HEK293 (cell line): ENCODE measurements around the gene NR1H2.
A peak's percentile ranks its signal among the peaks of the same experiment; 100 is the strongest.

Experiments
- CTCF ChIA-PET: fragments of 350-600 bp; formaldehyde crosslinking; extraction: SDS; loops from one replicate; lab custom pipeline; 2021; ENCODE audit warnings: antibody characterized with exemption; lab: Yijun Ruan, JAX
- POLR2A ChIA-PET: fragments of 300-600 bp; formaldehyde crosslinking; extraction: SDS; loops from one replicate; lab custom pipeline; 2020; ENCODE audit warnings: antibody characterized with exemption, inconsistent platforms; lab: Yijun Ruan, JAX
- H3K27ac ChIP-seq: fragments of 200-500 bp; sonication (Bioruptor generic); 2 replicates; pipeline ENCODE4 v1.5.1; 2014; ENCODE audit warnings: low read depth, low read length, control low read depth, inconsistent platforms; ENCODE audit errors: extremely low read depth
- H3K36me3 ChIP-seq, 2 experiments: fragments of 200-500 bp in 1 of 2; sonication (Bioruptor generic) in 1 of 2; 1 replicate in 1 of 2; 2 replicates in 1 of 2; pipeline ENCODE4 v1.5.1; 2014 to 2017; ENCODE audit warnings: inconsistent platforms in 2 of 2, low read length in 2 of 2; ENCODE audit not compliant: control insufficient read depth in 2 of 2, insufficient read depth in 1 of 2
- H3K4me1 ChIP-seq: fragments of 200-500 bp; sonication (Bioruptor generic); 2 replicates; pipeline ENCODE4 v1.5.1; 2014; ENCODE audit warnings: mild to moderate bottlenecking, low read length, inconsistent platforms; ENCODE audit not compliant: control insufficient read depth, insufficient read depth
- H3K4me3 ChIP-seq: 2 replicates; pipeline ENCODE4 v1.5.1; 2011; ENCODE audit warnings: low read depth, mild to moderate bottlenecking, control low read depth, low read length, moderate library complexity
- H3K9me3 ChIP-seq: fragments of 200-500 bp; sonication (Bioruptor generic); 2 replicates; pipeline ENCODE4 v1.5.1; 2014; ENCODE audit warnings: low read depth, low read length, inconsistent platforms; ENCODE audit not compliant: control insufficient read depth, insufficient read depth
- ATF2 ChIP-seq: fragments of 450-650 bp; formaldehyde crosslinking; IDR thresholded peaks from 2 replicates; pipeline ENCODE4 v1.5.1; 2016; ENCODE audit warnings: missing biosample characterization, missing genetic modification characterization, low read depth
- FEZF1 ChIP-seq: fragments of 450-650 bp; formaldehyde crosslinking; IDR thresholded peaks from 2 replicates; pipeline ENCODE4 v1.5.1; 2016; ENCODE audit warnings: missing biosample characterization, missing genetic modification characterization
- KLF17 ChIP-seq: fragments of 450-650 bp; formaldehyde crosslinking; IDR thresholded peaks from 2 replicates; pipeline ENCODE4 v1.5.1; 2016; ENCODE audit warnings: missing biosample characterization, missing genetic modification characterization
- KLF9 ChIP-seq: fragments of 450-650 bp; formaldehyde crosslinking; IDR thresholded peaks from 2 replicates; pipeline ENCODE4 v1.5.1; 2016; ENCODE audit warnings: missing biosample characterization, missing genetic modification characterization, low read depth
- PATZ1 ChIP-seq: fragments of 450-650 bp; formaldehyde crosslinking; IDR thresholded peaks from 2 replicates; pipeline ENCODE4 v1.5.1; 2016; ENCODE audit warnings: missing biosample characterization, missing genetic modification characterization
- SCRT1 ChIP-seq: fragments of 450-650 bp; formaldehyde crosslinking; IDR thresholded peaks from 2 replicates; pipeline ENCODE4 v1.5.1; 2016; ENCODE audit warnings: missing biosample characterization, missing genetic modification characterization, borderline replicate concordance
- SCRT2 ChIP-seq: fragments of 450-650 bp; formaldehyde crosslinking; IDR thresholded peaks from 2 replicates; pipeline ENCODE4 v1.5.1; 2016; ENCODE audit warnings: missing biosample characterization, missing genetic modification characterization
- ZBTB6 ChIP-seq: fragments of 450-650 bp; formaldehyde crosslinking; IDR thresholded peaks from 2 replicates; pipeline ENCODE4 v1.5.1; 2017; ENCODE audit warnings: missing biosample characterization, missing genetic modification characterization
- ZBTB8A ChIP-seq: fragments of 450-650 bp; formaldehyde crosslinking; IDR thresholded peaks from 2 replicates; pipeline ENCODE4 v1.5.1; 2016; ENCODE audit warnings: missing biosample characterization, missing genetic modification characterization
- ZNF175 ChIP-seq: fragments of 450-650 bp; formaldehyde crosslinking; IDR thresholded peaks from 2 replicates; pipeline ENCODE4 v1.5.1; 2016; ENCODE audit warnings: missing biosample characterization, missing genetic modification characterization
- ZNF280D ChIP-seq: fragments of 450-650 bp; formaldehyde crosslinking; IDR thresholded peaks from 2 replicates; pipeline ENCODE4 v1.5.1; 2016; ENCODE audit warnings: missing biosample characterization, missing genetic modification characterization
- ZNF654 ChIP-seq: fragments of 450-650 bp; formaldehyde crosslinking; IDR thresholded peaks from 2 replicates; pipeline ENCODE4 v1.5.1; 2016; ENCODE audit warnings: low read depth, missing biosample characterization, missing genetic modification characterization

Gene NR1H2

GRCh38 chr19:50384685-50385535 lies 8.7 kb downstream of the NR1H2 start (continued):
- peak; percentile 42; the same call in 1 of the 2 replicates for TF ChIP-seq SCRT1 (tag by site-specific recombination)
- TF ChIP-seq ZNF175 = no peak
- TF ChIP-seq SCRT2 (tag by site-specific recombination) = peak; percentile 89
- no peak for TF ChIP-seq ZNF654 (tag by site-specific recombination)
- no peak for TF ChIP-seq ZNF280D (tag by site-specific recombination)
- no peak for TF ChIP-seq ZBTB6 (tag by site-specific recombination)
- TF ChIP-seq ZBTB8A = 0 out of 2 replicates have a peak, but pooled peaks have one; percentile 21
- TF ChIP-seq KLF17 = 0 out of 2 replicates have a peak, but pooled peaks have one; percentile 2
- no peak for TF ChIP-seq FEZF1 (tag by site-specific recombination)

GRCh38 chr19:50387176-50387867 lies 11.1 kb downstream of the NR1H2 start:
- no peaks in the 10 kb centered on the region for H3K9me3 ChIP-seq
- TF ChIP-seq ATF2 (tag by site-specific recombination) (peak; percentile 25; the same call in 1 of the 2 replicates), KLF9 (tag by site-specific recombination) (no peak), PATZ1 (tag by site-specific recombination) (no peak)
- H3K4me1 ChIP-seq = 0 out of 2 replicates have a peak, but pooled peaks cover 2% of the 10 kb centered on the region
- ChIA-PET POLR2A (no interaction called here), CTCF (interaction anchor here (0.5 to 1.8 kb wide), 5 partner anchors 28 to 817 kb away, joined by 3 to 5 read pairs (median 3); no protein-coding TSS in a partner anchor)
- 0 out of 2 replicates have a peak overlapping the region, but pooled peaks have one; percentile 22 for H3K27ac ChIP-seq
- no peak overlapping the region for H3K4me3 ChIP-seq
- H3K36me3 ChIP-seq = peaks cover 35 to 43% of the 10 kb centered on the region in 2 experiments
